PFSK-1 (cell line): ENCODE measurements around the gene NEDD9.

Experiments used
- POLR2AphosphoS5 ChIP-seq: IDR thresholded peaks from 2 replicates; pipeline ENCODE4 v1.6.1; 2012; ENCODE audit warnings: low read depth, mild to moderate bottlenecking, control low read depth, low read length, moderate library complexity
- REST ChIP-seq, 2 experiments: IDR thresholded peaks; 2 replicates each; pipeline versions ENCODE4 v1.6.1 to v1.8.0; 2011 to 2012; ENCODE audit warnings: low read depth in 2 of 2, low read length in 2 of 2, control low read depth in 1 of 2, inconsistent platforms in 1 of 2, mild to moderate bottlenecking in 1 of 2, moderate library complexity in 1 of 2; ENCODE audit not compliant: insufficient read depth in 1 of 2
- SIN3A ChIP-seq: IDR thresholded peaks from 2 replicates; pipeline ENCODE4 v1.6.1; 2012; ENCODE audit warnings: mild to moderate bottlenecking, low read length, moderate library complexity, borderline replicate concordance; ENCODE audit not compliant: insufficient read depth
- TAF1 ChIP-seq: IDR thresholded peaks from 2 replicates; pipeline ENCODE4 v1.6.1; 2012; ENCODE audit warnings: low read length, control low read depth, borderline replicate concordance; ENCODE audit not compliant: insufficient read depth

GRCh38 chr6:11149551-11149950 is 82.9 kb downstream of the NEDD9 start:
- no peak for TF ChIP-seq TAF1
- TF ChIP-seq SIN3A = no peak
- TF ChIP-seq POLR2AphosphoS5 = no peak
- TF ChIP-seq REST (IDR thresholded peaks at IDR 0.05; ENCODE audit: insufficient read depth in 1 of 2, low read depth in 2 of 2, low read length in 2 of 2) = no peak
